Esophagus muscularis mucosa (tissue), 4 donors: ENCODE measurements around the gene PREX1.

Source experiments
- EP300 ChIP-seq: sonication (generic); formaldehyde crosslinking; IDR thresholded peaks from one replicate; pipeline ENCODE4 v1.6.1; 2017; ENCODE audit warnings: antibody characterized with exemption
- POLR2A ChIP-seq: fragments of 450-650 bp; IDR thresholded peaks from one replicate; pipeline ENCODE4 v1.6.1; 2017; ENCODE audit warnings: antibody characterized with exemption, moderate library complexity, mild to moderate bottlenecking, low read depth
- POLR2AphosphoS5 ChIP-seq, 2 donors: sonication (generic); formaldehyde crosslinking; IDR thresholded peaks; one replicate each; pipeline ENCODE4 v1.6.1; 2017; ENCODE audit warnings: antibody characterized with exemption in 2 of 2
- TF ChIP-seq, protein P1 (sequence below), 3 experiments: fragments of 200-600 bp in 2 of 3; fragments of 450-650 bp in 1 of 3; sonication (generic) in 2 of 3; IDR thresholded peaks; one replicate each; pipeline ENCODE4 v1.5.1; 2017 to 2019; ENCODE audit warnings: antibody characterized with exemption in 3 of 3, mild to moderate bottlenecking in 2 of 3, moderate library complexity in 1 of 3

DNA sequence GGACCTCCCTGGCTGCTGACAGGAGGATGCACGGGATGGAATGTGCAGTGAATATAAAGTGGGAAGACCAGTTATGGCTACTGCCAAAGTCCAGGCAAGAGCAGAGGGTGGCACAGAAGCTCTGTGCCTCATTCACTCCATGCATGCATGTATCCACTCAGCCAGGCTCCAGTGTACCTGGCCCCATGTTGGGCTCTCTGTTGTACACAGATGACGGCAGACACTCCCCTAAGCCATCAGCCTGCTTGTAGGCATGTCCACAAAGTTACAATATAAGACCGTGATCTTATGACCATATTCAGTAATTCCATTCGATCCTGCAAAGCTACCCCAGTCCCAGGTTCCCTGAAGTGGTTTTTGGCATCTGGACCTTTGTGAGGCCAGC, 116.8 kb downstream of the PREX1 start:
- TF ChIP-seq, protein P1, sequence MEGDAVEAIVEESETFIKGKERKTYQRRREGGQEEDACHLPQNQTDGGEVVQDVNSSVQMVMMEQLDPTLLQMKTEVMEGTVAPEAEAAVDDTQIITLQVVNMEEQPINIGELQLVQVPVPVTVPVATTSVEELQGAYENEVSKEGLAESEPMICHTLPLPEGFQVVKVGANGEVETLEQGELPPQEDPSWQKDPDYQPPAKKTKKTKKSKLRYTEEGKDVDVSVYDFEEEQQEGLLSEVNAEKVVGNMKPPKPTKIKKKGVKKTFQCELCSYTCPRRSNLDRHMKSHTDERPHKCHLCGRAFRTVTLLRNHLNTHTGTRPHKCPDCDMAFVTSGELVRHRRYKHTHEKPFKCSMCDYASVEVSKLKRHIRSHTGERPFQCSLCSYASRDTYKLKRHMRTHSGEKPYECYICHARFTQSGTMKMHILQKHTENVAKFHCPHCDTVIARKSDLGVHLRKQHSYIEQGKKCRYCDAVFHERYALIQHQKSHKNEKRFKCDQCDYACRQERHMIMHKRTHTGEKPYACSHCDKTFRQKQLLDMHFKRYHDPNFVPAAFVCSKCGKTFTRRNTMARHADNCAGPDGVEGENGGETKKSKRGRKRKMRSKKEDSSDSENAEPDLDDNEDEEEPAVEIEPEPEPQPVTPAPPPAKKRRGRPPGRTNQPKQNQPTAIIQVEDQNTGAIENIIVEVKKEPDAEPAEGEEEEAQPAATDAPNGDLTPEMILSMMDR (IDR thresholded peaks at IDR 0.05): no peak
- no peak for TF ChIP-seq POLR2AphosphoS5 (IDR thresholded peaks at IDR 0.05)
- TF ChIP-seq POLR2A: no peak
- no peak for TF ChIP-seq EP300
